ENCODE results near the gene PUDP. TPM values are rescaled to one million over a fixed set of nuclear protein-coding genes. Genes with fewer than 3 reads are reported as not detected.

Gene PUDP
- polyA plus RNA-seq, 2 donors = 3.2 to 8.8 TPM

- 44 to 53% methylated on average over 3 of the region's 3 CpGs for WGBS, 2 donors
- Histone ChIP-seq H3K27ac (ENCODE audit: low read depth in 2 of 2, low read length in 1 of 2) (no peak overlapping the region), H3K4me1 (ENCODE audit: control insufficient read depth in 2 of 2, insufficient read depth in 2 of 2, low read length in 1 of 2) (no peaks in the 10 kb centered on the region), H3K4me3 (ENCODE audit: low read depth in 1 of 2, low read length in 2 of 2) (no peak overlapping the region), H3K36me3 (ENCODE audit: control insufficient read depth in 2 of 2, insufficient read depth in 2 of 2, low read length in 1 of 2) (no peaks in the 10 kb centered on the region), H3K27me3 (ENCODE audit: control insufficient read depth in 1 of 2, insufficient read depth in 2 of 2, low read length in 2 of 2) (no peaks in the 10 kb centered on the region), H3K9me3 (ENCODE audit: control insufficient read depth in 2 of 2, insufficient read depth in 1 of 2, low read depth in 1 of 2, low read length in 1 of 2) (no peaks in the 10 kb centered on the region)
Measured at GRCh38 chrX:7169627-7170026, 21.7 kb upstream of the PUDP start.

GRCh38 chrX:7168371-7168770 lies 20.4 kb upstream of the PUDP start:
- no peak overlapping the region for H3K27ac ChIP-seq (ENCODE audit: low read depth in 2 of 2, low read length in 1 of 2)
- H3K9me3 ChIP-seq (ENCODE audit: control insufficient read depth in 2 of 2, insufficient read depth in 1 of 2, low read depth in 1 of 2, low read length in 1 of 2) = no peaks in the 10 kb centered on the region
- no peaks in the 10 kb centered on the region for H3K4me1 ChIP-seq (ENCODE audit: control insufficient read depth in 2 of 2, insufficient read depth in 2 of 2, low read length in 1 of 2)
- WGBS, 2 donors = 84 to 96% methylated on average over 1 of the region's 1 CpG
- no peaks in the 10 kb centered on the region for H3K27me3 ChIP-seq (ENCODE audit: control insufficient read depth in 1 of 2, insufficient read depth in 2 of 2, low read length in 2 of 2)
- no peaks in the 10 kb centered on the region for H3K36me3 ChIP-seq (ENCODE audit: control insufficient read depth in 2 of 2, insufficient read depth in 2 of 2, low read length in 1 of 2)
- no peak overlapping the region for H3K4me3 ChIP-seq (ENCODE audit: low read depth in 1 of 2, low read length in 2 of 2)

DNA sequence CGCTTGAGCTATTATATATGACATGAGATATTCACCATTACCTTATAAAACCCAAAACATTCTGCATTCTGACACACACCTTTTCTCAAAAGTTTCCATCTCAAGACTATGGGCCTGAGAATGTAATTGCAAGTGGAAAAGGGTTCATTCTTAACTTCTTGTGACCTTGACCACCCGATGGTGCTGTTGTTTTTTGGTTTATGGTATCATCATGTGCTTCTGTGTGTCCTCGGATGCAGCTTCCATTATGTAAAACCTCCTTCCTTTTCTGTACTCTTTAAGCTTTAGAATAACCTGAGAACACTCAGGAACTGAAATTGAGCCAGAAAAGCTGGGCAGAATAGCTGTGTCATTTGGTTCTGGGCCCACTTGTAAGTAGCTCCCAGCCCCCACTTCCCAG lies 16.2 kb upstream of the PUDP start:
- WGBS, 2 donors = 65 to 73% methylated on average over 3 of the region's 3 CpGs
- no peaks in the 10 kb centered on the region for H3K9me3 ChIP-seq (ENCODE audit: control insufficient read depth in 2 of 2, insufficient read depth in 1 of 2, low read depth in 1 of 2, low read length in 1 of 2)
- H3K27me3 ChIP-seq (ENCODE audit: control insufficient read depth in 1 of 2, insufficient read depth in 2 of 2, low read length in 2 of 2) = no peaks in the 10 kb centered on the region
- no peaks in the 10 kb centered on the region for H3K4me1 ChIP-seq (ENCODE audit: control insufficient read depth in 2 of 2, insufficient read depth in 2 of 2, low read length in 1 of 2)
- no peaks in the 10 kb centered on the region for H3K36me3 ChIP-seq (ENCODE audit: control insufficient read depth in 2 of 2, insufficient read depth in 2 of 2, low read length in 1 of 2)
- H3K4me3 ChIP-seq (ENCODE audit: low read depth in 1 of 2, low read length in 2 of 2) = no peak overlapping the region
- no peak overlapping the region for H3K27ac ChIP-seq (ENCODE audit: low read depth in 2 of 2, low read length in 1 of 2)

GRCh38 chrX:7163146-7163677 lies 15.3 kb upstream of the PUDP start:
- Histone ChIP-seq H3K36me3 (ENCODE audit: control insufficient read depth in 2 of 2, insufficient read depth in 2 of 2, low read length in 1 of 2) (no peaks in the 10 kb centered on the region), H3K4me1 (ENCODE audit: control insufficient read depth in 2 of 2, insufficient read depth in 2 of 2, low read length in 1 of 2) (no peaks in the 10 kb centered on the region), H3K4me3 (ENCODE audit: low read depth in 1 of 2, low read length in 2 of 2) (no peak overlapping the region), H3K27ac (ENCODE audit: low read depth in 2 of 2, low read length in 1 of 2) (no peak overlapping the region), H3K9me3 (ENCODE audit: control insufficient read depth in 2 of 2, insufficient read depth in 1 of 2, low read depth in 1 of 2, low read length in 1 of 2) (no peaks in the 10 kb centered on the region), H3K27me3 (ENCODE audit: control insufficient read depth in 1 of 2, insufficient read depth in 2 of 2, low read length in 2 of 2) (no peaks in the 10 kb centered on the region)
- 48 to 56% methylated on average over 1 of the region's 1 CpG for WGBS, 2 donors

DNA sequence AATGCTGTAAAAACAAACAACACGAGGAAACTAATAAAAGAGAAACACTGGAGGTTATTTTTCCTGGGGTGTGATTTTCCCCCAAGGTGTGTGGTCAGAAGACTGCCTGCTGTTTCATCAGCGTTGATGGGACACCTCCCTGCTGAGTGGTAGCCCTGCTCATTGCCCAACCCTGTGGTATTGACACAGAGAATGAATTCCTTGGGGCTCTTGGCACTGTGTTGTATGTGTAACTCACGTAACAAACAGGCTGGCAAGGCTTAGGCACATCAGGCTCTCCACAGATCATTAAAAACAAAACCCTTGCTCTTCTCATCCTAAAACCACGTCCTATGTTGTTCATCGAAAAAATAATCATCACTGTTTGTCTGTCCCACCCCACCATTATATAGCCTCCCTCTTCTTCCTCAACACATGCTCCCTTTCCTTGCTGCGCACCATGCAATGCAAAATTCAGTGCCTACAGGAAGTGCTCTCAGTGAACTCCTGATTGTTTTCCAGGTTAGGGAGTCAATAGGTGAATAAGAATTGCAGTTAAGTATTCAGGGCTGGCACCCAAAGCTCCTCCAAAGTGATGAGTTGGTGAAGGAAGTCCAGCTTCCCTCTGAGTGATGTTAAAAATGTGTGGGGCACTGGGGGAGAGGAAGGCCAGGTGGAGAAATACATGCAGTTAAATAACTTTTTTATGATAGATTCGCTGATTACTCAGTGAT lies 11.4 kb upstream of the PUDP start:
- no peaks in the 10 kb centered on the region for H3K4me1 ChIP-seq (ENCODE audit: control insufficient read depth in 2 of 2, insufficient read depth in 2 of 2, low read length in 1 of 2)
- WGBS, 2 donors = 48 to 63% methylated on average over 7 of the region's 7 CpGs
- H3K27me3 ChIP-seq (ENCODE audit: control insufficient read depth in 1 of 2, insufficient read depth in 2 of 2, low read length in 2 of 2) = no peaks in the 10 kb centered on the region
- H3K4me3 ChIP-seq (ENCODE audit: low read depth in 1 of 2, low read length in 2 of 2) = no peak overlapping the region
- no peaks in the 10 kb centered on the region for H3K36me3 ChIP-seq (ENCODE audit: control insufficient read depth in 2 of 2, insufficient read depth in 2 of 2, low read length in 1 of 2)
- no peak overlapping the region for H3K27ac ChIP-seq (ENCODE audit: low read depth in 2 of 2, low read length in 1 of 2)
- no peaks in the 10 kb centered on the region for H3K9me3 ChIP-seq (ENCODE audit: control insufficient read depth in 2 of 2, insufficient read depth in 1 of 2, low read depth in 1 of 2, low read length in 1 of 2)

- Histone ChIP-seq H3K27ac (ENCODE audit: low read depth in 2 of 2, low read length in 1 of 2) (no peak overlapping the region), H3K36me3 (ENCODE audit: control insufficient read depth in 2 of 2, insufficient read depth in 2 of 2, low read length in 1 of 2) (no peaks in the 10 kb centered on the region)
Measured at GRCh38 chrX:7158468-7158990, 10.6 kb upstream of the PUDP start.

GRCh38 chrX:7156879-7157278 lies 8.9 kb upstream of the PUDP start:
- no peaks in the 10 kb centered on the region for H3K36me3 ChIP-seq (ENCODE audit: control insufficient read depth in 2 of 2, insufficient read depth in 2 of 2, low read length in 1 of 2)
- no peaks in the 10 kb centered on the region for H3K9me3 ChIP-seq (ENCODE audit: control insufficient read depth in 2 of 2, insufficient read depth in 1 of 2, low read depth in 1 of 2, low read length in 1 of 2)
- no peak overlapping the region for H3K27ac ChIP-seq (ENCODE audit: low read depth in 2 of 2, low read length in 1 of 2)
- no peaks in the 10 kb centered on the region for H3K4me1 ChIP-seq (ENCODE audit: control insufficient read depth in 2 of 2, insufficient read depth in 2 of 2, low read length in 1 of 2)
- WGBS, 2 donors = 89 to 91% methylated on average over 3 of the region's 3 CpGs
- H3K4me3 ChIP-seq (ENCODE audit: low read depth in 1 of 2, low read length in 2 of 2) = no peak overlapping the region
- no peaks in the 10 kb centered on the region for H3K27me3 ChIP-seq (ENCODE audit: control insufficient read depth in 1 of 2, insufficient read depth in 2 of 2, low read length in 2 of 2)

More at GRCh38 chrX:7158468-7158990, 10.6 kb upstream of the PUDP start:
- Histone ChIP-seq H3K9me3 (ENCODE audit: control insufficient read depth in 2 of 2, insufficient read depth in 1 of 2, low read depth in 1 of 2, low read length in 1 of 2) (no peaks in the 10 kb centered on the region), H3K4me3 (ENCODE audit: low read depth in 1 of 2, low read length in 2 of 2) (no peak overlapping the region), H3K27me3 (ENCODE audit: control insufficient read depth in 1 of 2, insufficient read depth in 2 of 2, low read length in 2 of 2) (no peaks in the 10 kb centered on the region), H3K4me1 (ENCODE audit: control insufficient read depth in 2 of 2, insufficient read depth in 2 of 2, low read length in 1 of 2) (no peaks in the 10 kb centered on the region)
- WGBS, 2 donors = 55 to 65% methylated on average over 5 of the region's 5 CpGs

DNA sequence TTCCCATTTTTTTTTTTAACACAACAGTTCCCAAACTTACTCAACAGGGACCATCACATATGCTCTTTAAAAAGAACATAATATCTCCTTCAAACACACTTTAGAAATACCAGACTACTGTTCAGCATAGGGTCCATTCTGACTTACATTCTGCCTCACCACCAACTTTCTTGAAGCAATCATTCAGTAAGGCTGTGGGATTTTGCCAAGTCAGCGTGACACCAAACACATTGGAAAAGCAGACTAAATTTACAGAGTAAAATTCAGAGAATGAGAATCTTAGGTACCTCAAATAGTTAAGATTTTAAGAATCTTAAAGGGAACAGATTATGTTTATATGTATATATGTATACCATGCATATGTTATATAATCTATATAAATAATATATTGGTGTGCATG lies 7.2 kb upstream of the PUDP start:
- no peaks in the 10 kb centered on the region for H3K36me3 ChIP-seq (ENCODE audit: control insufficient read depth in 2 of 2, insufficient read depth in 2 of 2, low read length in 1 of 2)
- WGBS, 2 donors = 90 to 91% methylated on average over 1 of the region's 1 CpG
- H3K4me3 ChIP-seq (ENCODE audit: low read depth in 1 of 2, low read length in 2 of 2) = no peak overlapping the region
- no peaks in the 10 kb centered on the region for H3K27me3 ChIP-seq (ENCODE audit: control insufficient read depth in 1 of 2, insufficient read depth in 2 of 2, low read length in 2 of 2)
- no peaks in the 10 kb centered on the region for H3K9me3 ChIP-seq (ENCODE audit: control insufficient read depth in 2 of 2, insufficient read depth in 1 of 2, low read depth in 1 of 2, low read length in 1 of 2)
- no peaks in the 10 kb centered on the region for H3K4me1 ChIP-seq (ENCODE audit: control insufficient read depth in 2 of 2, insufficient read depth in 2 of 2, low read length in 1 of 2)
- no peak overlapping the region for H3K27ac ChIP-seq (ENCODE audit: low read depth in 2 of 2, low read length in 1 of 2)

- no peaks in the 10 kb centered on the region for H3K9me3 ChIP-seq (ENCODE audit: control insufficient read depth in 2 of 2, insufficient read depth in 1 of 2, low read depth in 1 of 2, low read length in 1 of 2)
- H3K36me3 ChIP-seq (ENCODE audit: control insufficient read depth in 2 of 2, insufficient read depth in 2 of 2, low read length in 1 of 2) = no peaks in the 10 kb centered on the region
- no peak overlapping the region for H3K4me3 ChIP-seq (ENCODE audit: low read depth in 1 of 2, low read length in 2 of 2)
- H3K27ac ChIP-seq (ENCODE audit: low read depth in 2 of 2, low read length in 1 of 2) = no peak overlapping the region
- 76 to 77% methylated on average over 7 of the region's 7 CpGs for WGBS, 2 donors
- no peaks in the 10 kb centered on the region for H3K27me3 ChIP-seq (ENCODE audit: control insufficient read depth in 1 of 2, insufficient read depth in 2 of 2, low read length in 2 of 2)
- H3K4me1 ChIP-seq (ENCODE audit: control insufficient read depth in 2 of 2, insufficient read depth in 2 of 2, low read length in 1 of 2) = no peaks in the 10 kb centered on the region
Measured at GRCh38 chrX:7154041-7154597, 6.2 kb upstream of the PUDP start.

DNA sequence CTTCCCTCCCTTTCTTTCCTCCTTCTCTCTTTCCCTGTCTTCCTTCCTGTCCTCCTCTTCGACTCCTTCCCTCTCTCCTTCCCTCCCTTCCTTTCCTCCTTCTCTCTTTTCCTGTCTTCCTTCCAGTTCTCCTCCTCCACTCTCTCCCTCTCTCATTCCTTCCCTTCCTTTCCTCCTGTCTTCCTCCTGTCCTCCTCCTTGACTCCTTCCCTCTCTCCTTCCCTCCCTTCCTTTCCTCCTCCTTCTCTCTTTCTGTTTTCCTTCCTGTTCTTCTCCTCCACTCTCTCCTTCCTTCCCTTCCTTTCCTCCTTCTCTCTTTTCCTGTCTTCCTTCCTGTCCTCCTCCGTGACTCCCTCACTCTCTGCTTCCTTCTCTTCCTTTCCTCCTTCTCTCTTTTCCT lies 5.3 kb upstream of the PUDP start:
- no peaks in the 10 kb centered on the region for H3K9me3 ChIP-seq (ENCODE audit: control insufficient read depth in 2 of 2, insufficient read depth in 1 of 2, low read depth in 1 of 2, low read length in 1 of 2)
- no peak overlapping the region for H3K27ac ChIP-seq (ENCODE audit: low read depth in 2 of 2, low read length in 1 of 2)
- no peaks in the 10 kb centered on the region for H3K36me3 ChIP-seq (ENCODE audit: control insufficient read depth in 2 of 2, insufficient read depth in 2 of 2, low read length in 1 of 2)
- WGBS, 2 donors = 73 to 88% methylated on average over 2 of the region's 2 CpGs
- no peaks in the 10 kb centered on the region for H3K4me1 ChIP-seq (ENCODE audit: control insufficient read depth in 2 of 2, insufficient read depth in 2 of 2, low read length in 1 of 2)
- H3K4me3 ChIP-seq (ENCODE audit: low read depth in 1 of 2, low read length in 2 of 2) = no peak overlapping the region
- no peaks in the 10 kb centered on the region for H3K27me3 ChIP-seq (ENCODE audit: control insufficient read depth in 1 of 2, insufficient read depth in 2 of 2, low read length in 2 of 2)

All from esophagus (tissue), 2 donors.